OCI-LY1 (cell line): ENCODE results near the gene PTPRF.

Source experiments
- H2AFZ ChIP-seq: fragments of 200-600 bp; sonication (generic), shearing (Covaris generic); 2 replicates; pipeline ENCODE4 v1.6.0; 2014; ENCODE audit warnings: antibody characterized with exemption, mild to moderate bottlenecking, low read length
- H3F3A ChIP-seq: fragments of 200-600 bp; sonication (generic), shearing (Covaris generic); 2 replicates; pipeline ENCODE4 v1.6.0; 2014; ENCODE audit warnings: mild to moderate bottlenecking, antibody characterized with exemption, low read length, moderate library complexity; ENCODE audit not compliant: insufficient read depth
- H3K27ac ChIP-seq: fragments of 200-600 bp; sonication (generic); 2 replicates; pipeline ENCODE4 v1.5.1; 2014; ENCODE audit warnings: low read length, mixed run types, mild to moderate bottlenecking, low read depth; ENCODE audit not compliant: poor library complexity, severe bottlenecking
- H3K27me3 ChIP-seq: fragments of 200-600 bp; sonication (generic); 2 replicates; pipeline ENCODE4 v1.6.0; 2014; ENCODE audit warnings: antibody characterized with exemption, mild to moderate bottlenecking, low read length, moderate library complexity; ENCODE audit not compliant: insufficient read depth
- H3K36me3 ChIP-seq: fragments of 200-600 bp; sonication (generic); 2 replicates; pipeline ENCODE4 v1.6.1; 2014; ENCODE audit warnings: mild to moderate bottlenecking, antibody characterized with exemption, low read length, moderate library complexity, mixed read lengths; ENCODE audit not compliant: insufficient read depth
- H3K4me1 ChIP-seq: fragments of 200-600 bp; sonication (generic); 2 replicates; pipeline ENCODE4 v1.5.1; 2014; ENCODE audit warnings: mild to moderate bottlenecking, low read length, moderate library complexity; ENCODE audit not compliant: insufficient read depth, severe bottlenecking
- H3K4me2 ChIP-seq: fragments of 200-600 bp; sonication (generic), shearing (Covaris generic); 2 replicates; pipeline ENCODE4 v1.6.1; 2014; ENCODE audit warnings: low read length
- H3K4me3 ChIP-seq: fragments of 200-600 bp; sonication (generic); 2 replicates; pipeline ENCODE4 v1.5.1; 2014; ENCODE audit warnings: low read length, low read depth, mild to moderate bottlenecking, mixed read lengths; ENCODE audit not compliant: poor library complexity, severe bottlenecking
- H3K79me2 ChIP-seq: fragments of 200-600 bp; shearing (Covaris generic); 2 replicates; pipeline ENCODE4 v1.6.1; 2016; ENCODE audit warnings: mixed run types, low read length, mixed read lengths; ENCODE audit not compliant: insufficient read depth
- H3K9ac ChIP-seq: fragments of 200-600 bp; sonication (generic), shearing (Covaris generic); 2 replicates; pipeline ENCODE4 v1.6.1; 2014; ENCODE audit warnings: mild to moderate bottlenecking, low read length, mixed read lengths
- H3K9me2 ChIP-seq: fragments of 200-600 bp; sonication (generic), shearing (Covaris generic); 2 replicates; pipeline ENCODE4 v1.6.1; 2014; ENCODE audit warnings: low read depth, mild to moderate bottlenecking, low read length, mixed read lengths
- H3K9me3 ChIP-seq: fragments of 200-600 bp; shearing (Covaris generic); 2 replicates; pipeline ENCODE4 v1.6.1; 2014; ENCODE audit warnings: low read length, mixed read lengths
- H4K20me1 ChIP-seq: fragments of 200-600 bp; sonication (generic), shearing (Covaris generic); 2 replicates; pipeline ENCODE4 v1.6.0; 2016; ENCODE audit warnings: mild to moderate bottlenecking, low read length; ENCODE audit not compliant: insufficient read depth
- EZH2 ChIP-seq: fragments of 200-600 bp; sonication (generic), shearing (Covaris generic); IDR thresholded peaks from 2 replicates; pipeline ENCODE4 v1.8.0; 2017; ENCODE audit warnings: borderline replicate concordance, mixed run types, mild to moderate bottlenecking, antibody characterized with exemption, low read length, moderate library complexity, mixed read lengths
- TF ChIP-seq, protein P1 (sequence below): fragments of 200-600 bp; sonication (generic), shearing (Covaris generic); IDR thresholded peaks from 2 replicates; pipeline ENCODE4 v1.5.1; 2017; ENCODE audit warnings: mild to moderate bottlenecking, antibody characterized with exemption, low read length, moderate library complexity, mixed read lengths

Gene PTPRF

DNA sequence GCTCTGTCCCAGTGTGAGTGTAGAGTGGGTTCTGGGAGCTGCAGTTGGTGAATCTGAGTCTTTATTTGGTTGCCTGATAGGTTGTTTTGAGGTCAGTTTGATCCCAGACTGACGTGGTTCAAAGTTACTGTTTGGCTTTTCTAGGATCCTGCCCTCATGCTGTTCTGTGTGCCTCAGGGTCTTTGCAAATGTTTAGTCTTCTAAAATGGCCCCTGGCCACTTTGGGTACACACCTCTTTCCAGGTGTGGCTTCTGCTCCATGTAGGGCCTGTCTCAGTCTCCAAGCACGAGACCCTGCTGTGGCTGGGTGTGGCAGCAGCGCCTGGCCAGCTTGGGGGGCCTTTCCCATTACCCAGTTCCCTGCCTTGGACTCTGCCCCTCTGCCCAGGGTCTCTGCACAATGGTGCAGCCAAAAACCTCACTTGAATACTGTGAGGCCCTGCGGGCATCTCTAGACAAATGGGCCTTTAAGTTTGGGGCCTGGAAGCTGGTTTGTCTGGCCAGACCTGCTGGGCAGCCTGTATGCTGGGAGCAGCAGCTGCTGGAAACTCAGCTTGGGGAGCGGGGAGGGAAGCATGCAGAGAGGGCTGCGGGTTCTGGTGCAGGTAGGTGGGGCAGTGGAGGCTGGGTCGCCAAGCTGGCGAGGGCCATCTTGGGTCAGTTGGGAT lies 5.6 kb downstream of the PTPRF start:
- no peaks in the 10 kb centered on the region for H3K36me3 ChIP-seq
- no peaks in the 10 kb centered on the region for H4K20me1 ChIP-seq
- no peaks in the 10 kb centered on the region for H3K9me3 ChIP-seq
- no peaks in the 10 kb centered on the region for H3K79me2 ChIP-seq
- no peak overlapping the region for H3K4me2 ChIP-seq
- H3K27me3 ChIP-seq, result peaks cover 5% of the 10 kb centered on the region; the same call in 1 of the 2 replicates
- H3K27ac ChIP-seq, result no peak overlapping the region
- H3F3A ChIP-seq, result no peaks in the 10 kb centered on the region
- TF ChIP-seq EZH2, result no peak
- TF ChIP-seq, protein P1, sequence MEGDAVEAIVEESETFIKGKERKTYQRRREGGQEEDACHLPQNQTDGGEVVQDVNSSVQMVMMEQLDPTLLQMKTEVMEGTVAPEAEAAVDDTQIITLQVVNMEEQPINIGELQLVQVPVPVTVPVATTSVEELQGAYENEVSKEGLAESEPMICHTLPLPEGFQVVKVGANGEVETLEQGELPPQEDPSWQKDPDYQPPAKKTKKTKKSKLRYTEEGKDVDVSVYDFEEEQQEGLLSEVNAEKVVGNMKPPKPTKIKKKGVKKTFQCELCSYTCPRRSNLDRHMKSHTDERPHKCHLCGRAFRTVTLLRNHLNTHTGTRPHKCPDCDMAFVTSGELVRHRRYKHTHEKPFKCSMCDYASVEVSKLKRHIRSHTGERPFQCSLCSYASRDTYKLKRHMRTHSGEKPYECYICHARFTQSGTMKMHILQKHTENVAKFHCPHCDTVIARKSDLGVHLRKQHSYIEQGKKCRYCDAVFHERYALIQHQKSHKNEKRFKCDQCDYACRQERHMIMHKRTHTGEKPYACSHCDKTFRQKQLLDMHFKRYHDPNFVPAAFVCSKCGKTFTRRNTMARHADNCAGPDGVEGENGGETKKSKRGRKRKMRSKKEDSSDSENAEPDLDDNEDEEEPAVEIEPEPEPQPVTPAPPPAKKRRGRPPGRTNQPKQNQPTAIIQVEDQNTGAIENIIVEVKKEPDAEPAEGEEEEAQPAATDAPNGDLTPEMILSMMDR, result no peak
- H3K9me2 ChIP-seq, result no peaks in the 10 kb centered on the region
- H2AFZ ChIP-seq, result no peak overlapping the region
- H3K4me3 ChIP-seq, result no peak overlapping the region
- peaks cover 8% of the 10 kb centered on the region for H3K4me1 ChIP-seq
- no peak overlapping the region for H3K9ac ChIP-seq

DNA sequence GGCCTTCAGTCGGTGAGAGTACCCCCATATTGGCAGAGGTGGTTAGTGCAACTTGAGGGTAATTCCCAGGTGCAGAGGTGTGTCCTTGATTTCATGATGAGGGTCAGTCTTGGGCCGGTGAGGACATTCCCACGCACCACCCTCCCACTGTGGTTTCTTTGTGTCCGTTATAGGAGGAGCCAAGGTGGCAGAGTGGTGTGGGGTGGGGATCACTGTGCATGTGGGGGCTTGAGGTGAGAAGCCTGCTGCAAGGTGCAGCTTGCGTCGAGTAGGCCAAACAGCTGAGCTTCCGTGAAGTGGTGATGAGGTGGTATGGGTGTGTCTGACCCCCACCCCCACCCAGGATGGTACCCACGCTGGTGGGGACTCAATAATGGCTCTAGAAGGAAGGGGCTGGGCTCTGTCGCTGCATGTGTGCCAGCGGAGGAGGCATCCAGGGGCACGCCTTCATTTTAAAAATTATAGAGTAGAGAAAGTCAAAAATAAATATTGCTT lies 6.2 kb downstream of the PTPRF start:
- Histone ChIP-seq H3K27ac (no peak overlapping the region), H3K4me1 (peaks cover 4% of the 10 kb centered on the region), H3K9me2 (no peaks in the 10 kb centered on the region), H4K20me1 (no peaks in the 10 kb centered on the region), H3K79me2 (no peaks in the 10 kb centered on the region), H3F3A (no peaks in the 10 kb centered on the region), H3K9ac (no peak overlapping the region), H3K4me2 (no peak overlapping the region), H3K9me3 (no peaks in the 10 kb centered on the region), H3K4me3 (no peak overlapping the region), H2AFZ (no peak overlapping the region), H3K27me3 (peaks cover 4% of the 10 kb centered on the region; the same call in 1 of the 2 replicates), H3K36me3 (no peaks in the 10 kb centered on the region)
- TF ChIP-seq EZH2, result no peak
- TF ChIP-seq, protein P1, result no peak

DNA sequence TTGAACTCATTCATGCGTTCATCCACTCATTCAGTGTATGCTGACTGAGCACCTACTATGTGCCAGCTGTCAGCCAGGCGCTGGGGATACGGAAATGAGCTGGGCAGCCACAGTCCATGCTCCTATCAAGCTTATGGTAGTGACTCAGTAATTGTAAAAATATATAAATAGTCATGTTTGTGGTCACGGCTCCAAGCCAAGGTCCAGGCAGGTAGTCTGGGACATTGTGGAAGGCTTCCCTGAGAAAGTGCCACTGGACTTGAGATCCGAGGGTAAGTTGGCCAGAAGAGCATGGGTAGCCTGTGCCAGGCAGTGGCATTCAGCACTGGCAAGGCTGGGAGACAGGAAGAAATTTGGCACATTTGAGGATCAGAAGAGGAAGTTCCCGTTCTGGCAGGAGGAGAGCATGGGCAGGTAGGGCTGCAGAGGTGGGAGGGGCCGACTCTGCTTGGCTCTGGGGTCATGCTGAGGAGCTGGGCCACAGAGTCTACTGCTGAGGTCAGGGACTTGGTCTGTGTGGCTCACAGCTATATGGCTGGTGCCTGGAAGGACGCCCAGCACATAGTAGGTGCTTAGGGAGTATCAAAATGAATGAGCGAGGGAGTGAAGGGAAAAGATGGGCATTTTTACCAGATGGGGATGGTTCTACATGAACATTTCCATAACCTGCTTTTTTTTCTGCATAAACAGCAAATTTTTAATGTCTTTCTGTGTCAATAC lies 6.9 kb downstream of the PTPRF start:
- Histone ChIP-seq H3K36me3 (no peaks in the 10 kb centered on the region), H3K79me2 (no peaks in the 10 kb centered on the region), H3K9me3 (no peaks in the 10 kb centered on the region), H2AFZ (no peak overlapping the region), H4K20me1 (no peaks in the 10 kb centered on the region), H3K9me2 (no peaks in the 10 kb centered on the region), H3F3A (no peaks in the 10 kb centered on the region), H3K4me3 (no peak overlapping the region), H3K27ac (no peak overlapping the region), H3K27me3 (no peaks in the 10 kb centered on the region), H3K4me1 (no peaks in the 10 kb centered on the region), H3K4me2 (no peak overlapping the region), H3K9ac (no peak overlapping the region)
- TF ChIP-seq, protein P1, result no peak
- no peak for TF ChIP-seq EZH2
